ENCODE data around the gene CTXN3. TPM values are rescaled to one million over a fixed set of nuclear protein-coding genes. Genes with fewer than 3 reads are reported as not detected.
"Not testable (repeated sequence)": the region's sequence is repeated elsewhere in the genome, so short reads cannot be mapped to it uniquely, and the experiment has no call there.

Gene CTXN3
- total and polyA plus RNA-seq, 2 donors from 2014 or later: 0.35 to 79.2 TPM

- Histone ChIP-seq H3K9ac (ENCODE audit: low read length in 3 of 3) (no peak overlapping the region), H3K27me3 (ENCODE audit: control insufficient read depth, insufficient read depth, low read length) (no peaks in the 10 kb centered on the region), H3K36me3 (ENCODE audit: control insufficient read depth in 2 of 3, insufficient read depth in 3 of 3, low read length in 3 of 3) (no peaks in the 10 kb centered on the region), H3K27ac (ENCODE audit: low read depth in 2 of 2, low read length in 2 of 2) (no peak overlapping the region), H3K4me1 (ENCODE audit: control insufficient read depth in 2 of 3, insufficient read depth in 2 of 3, low read depth in 1 of 3, low read length in 3 of 3) (no peaks in the 10 kb centered on the region), H3K4me3 (ENCODE audit: low read length in 3 of 3) (no peak overlapping the region), H3K9me3 (ENCODE audit: control insufficient read depth in 2 of 3, insufficient read depth in 1 of 3, low read length in 3 of 3) (no peaks in the 10 kb centered on the region)
- DNase-seq (no peak), FAIRE-seq (no peak)
- no peak for TF ChIP-seq CTCF (IDR thresholded peaks at IDR 0.05; ENCODE audit: borderline replicate concordance, extremely low read depth, insufficient read depth)
- intact Hi-C loops (cut with DNase I): no loop called here
Measured at GRCh38 chr5:127671218-127671617, 22.3 kb downstream of the CTXN3 start.

- no peak for TF ChIP-seq CTCF (IDR thresholded peaks at IDR 0.05; ENCODE audit: borderline replicate concordance, extremely low read depth, insufficient read depth)
- no peaks in the 10 kb centered on the region for H3K4me1 ChIP-seq (ENCODE audit: control insufficient read depth in 2 of 3, insufficient read depth in 2 of 3, low read depth in 1 of 3, low read length in 3 of 3)
- H3K27me3 ChIP-seq (ENCODE audit: control insufficient read depth, insufficient read depth, low read length): no peaks in the 10 kb centered on the region
- H3K9me3 ChIP-seq (ENCODE audit: control insufficient read depth in 2 of 3, insufficient read depth in 1 of 3, low read length in 3 of 3): no peaks in the 10 kb centered on the region
- DNase-seq: no peak
- H3K36me3 ChIP-seq (ENCODE audit: control insufficient read depth in 2 of 3, insufficient read depth in 3 of 3, low read length in 3 of 3): no peaks in the 10 kb centered on the region
- H3K9ac ChIP-seq (ENCODE audit: low read length in 3 of 3): no peak overlapping the region
- FAIRE-seq: no peak
- H3K4me3 ChIP-seq (ENCODE audit: low read length in 3 of 3): no peak overlapping the region
- intact Hi-C loops (cut with DNase I): no loop called here
- no peak overlapping the region for H3K27ac ChIP-seq (ENCODE audit: low read depth in 2 of 2, low read length in 2 of 2)
Measured at GRCh38 chr5:127673117-127673800, 24.4 kb downstream of the CTXN3 start.

GRCh38 chr5:127676951-127677350, 28.1 kb downstream of the CTXN3 start:
- FAIRE-seq; H3K9me3 ChIP-seq (ENCODE audit: control insufficient read depth in 2 of 3, insufficient read depth in 1 of 3, low read length in 3 of 3); H3K4me1 ChIP-seq (ENCODE audit: control insufficient read depth in 2 of 3, insufficient read depth in 2 of 3, low read depth in 1 of 3, low read length in 3 of 3); H3K9ac ChIP-seq (ENCODE audit: low read length in 3 of 3); H3K4me3 ChIP-seq (ENCODE audit: low read length in 3 of 3); H3K36me3 ChIP-seq (ENCODE audit: control insufficient read depth in 2 of 3, insufficient read depth in 3 of 3, low read length in 3 of 3); intact Hi-C loops (cut with DNase I); DNase-seq; H3K27me3 ChIP-seq (ENCODE audit: control insufficient read depth, insufficient read depth, low read length); H3K27ac ChIP-seq (ENCODE audit: low read depth in 2 of 2, low read length in 2 of 2): not testable (repeated sequence)

- H3K27ac ChIP-seq (ENCODE audit: low read depth in 2 of 2, low read length in 2 of 2); H3K4me1 ChIP-seq (ENCODE audit: control insufficient read depth in 2 of 3, insufficient read depth in 2 of 3, low read depth in 1 of 3, low read length in 3 of 3); DNase-seq; H3K4me3 ChIP-seq (ENCODE audit: low read length in 3 of 3); H3K9ac ChIP-seq (ENCODE audit: low read length in 3 of 3); H3K9me3 ChIP-seq (ENCODE audit: control insufficient read depth in 2 of 3, insufficient read depth in 1 of 3, low read length in 3 of 3); H3K36me3 ChIP-seq (ENCODE audit: control insufficient read depth in 2 of 3, insufficient read depth in 3 of 3, low read length in 3 of 3); FAIRE-seq; H3K27me3 ChIP-seq (ENCODE audit: control insufficient read depth, insufficient read depth, low read length); intact Hi-C loops (cut with DNase I): not testable (repeated sequence)
Measured at GRCh38 chr5:127679691-127680330, 30.9 kb downstream of the CTXN3 start.
